RPMI7951 (cell line): ENCODE results near the gene TREM2. TPM values are rescaled to one million over a fixed set of nuclear protein-coding genes. Genes with fewer than 3 reads are reported as not detected.

Source experiments
- DNase-seq: peaks from one replicate; pipeline ENCODE4 v3.0.0-alpha.2; 2012; ENCODE audit warnings: low read depth
- total RNA-seq: library from RNA; depleted of rRNA; stranded (reverse); fragments of >200 nt; shearing (Covaris generic); gene quantifications from 2 replicates; pipeline ENCODE4 v1.2.3, GENCODE V29; 2014

Gene TREM2
- total RNA-seq, 1 experiment from 2014 or later = not detected

GRCh38 chr6:41182069-41183034, 19.4 kb upstream of the TREM2 start:
- DNase-seq = peak; percentile 56

- DNase-seq = no peak
Observed at GRCh38 chr6:41181566-41181965, 18.6 kb upstream of the TREM2 start.

- DNase-seq = no peak
Observed at GRCh38 chr6:41179163-41179562, 16.2 kb upstream of the TREM2 start.

- DNase-seq = no peak
Observed at GRCh38 chr6:41177695-41178094, 14.8 kb upstream of the TREM2 start.

- DNase-seq = no peak
Observed at GRCh38 chr6:41177287-41177686, 14.4 kb upstream of the TREM2 start.

- DNase-seq = no peak
Observed at GRCh38 chr6:41176189-41176588, 13.3 kb upstream of the TREM2 start.

GRCh38 chr6:41175084-41175483, 12.2 kb upstream of the TREM2 start:
- no peak for DNase-seq

- no peak for DNase-seq
Observed at GRCh38 chr6:41174610-41175009, 11.7 kb upstream of the TREM2 start.

GRCh38 chr6:41171908-41172307, 9.0 kb upstream of the TREM2 start:
- DNase-seq = no peak

GRCh38 chr6:41170547-41171160, 7.7 kb upstream of the TREM2 start:
- no peak for DNase-seq

GRCh38 chr6:41167173-41167963, 4.5 kb upstream of the TREM2 start:
- DNase-seq = peak; percentile 25

- DNase-seq = peak; percentile 5
Observed at GRCh38 chr6:41164551-41165120, 1.7 kb upstream of the TREM2 start.

GRCh38 chr6:41163419-41163717, 452 bp upstream of the TREM2 start:
- DNase-seq = no peak

- DNase-seq = no peak
Observed at GRCh38 chr6:41161851-41162552, 914 bp downstream of the TREM2 start.

- no peak for DNase-seq
Observed at GRCh38 chr6:41161380-41161779, 1.5 kb downstream of the TREM2 start.

- no peak for DNase-seq
Observed at GRCh38 chr6:41160933-41161332, 2.0 kb downstream of the TREM2 start.

GRCh38 chr6:41159415-41160082, 3.4 kb downstream of the TREM2 start:
- DNase-seq = peak; percentile 5

GRCh38 chr6:41157323-41157722, 5.6 kb downstream of the TREM2 start:
- DNase-seq = no peak

- DNase-seq = no peak
Observed at GRCh38 chr6:41156771-41157170, 6.1 kb downstream of the TREM2 start.

- DNase-seq = no peak
Observed at GRCh38 chr6:41156001-41156400, 6.9 kb downstream of the TREM2 start.
